ENCODE measurements around the gene MGMT. TPM values are rescaled to one million over a fixed set of nuclear protein-coding genes. Genes with fewer than 3 reads are reported as not detected.

Gene MGMT
- total RNA-seq, 1 donor from 2014 or later = 29.7 TPM

- H3K4me3 ChIP-seq (ENCODE audit: low read length in 3 of 3) = no peak overlapping the region
- H3K27ac ChIP-seq (ENCODE audit: low read depth, low read length) = no peak overlapping the region
- no peaks in the 10 kb centered on the region for H3K9me3 ChIP-seq (ENCODE audit: control insufficient read depth in 3 of 3, low read length in 3 of 3)
- H3K4me1 ChIP-seq (ENCODE audit: control insufficient read depth in 3 of 3, insufficient read depth in 3 of 3, low read length in 3 of 3) = peaks cover 9 to 19% (median 15%) of the 10 kb centered on the region in 3 donors
- no peak overlapping the region for H3K9ac ChIP-seq (ENCODE audit: low read depth in 1 of 3, low read length in 3 of 3)
- H3K27me3 ChIP-seq (ENCODE audit: control insufficient read depth in 3 of 3, insufficient read depth in 3 of 3, low read length in 3 of 3) = no peaks in the 10 kb centered on the region
- peaks cover 0 to 5% (median 4%) of the 10 kb centered on the region in 3 donors for H3K36me3 ChIP-seq (ENCODE audit: control insufficient read depth in 3 of 3, insufficient read depth in 3 of 3, low read length in 3 of 3)
These were observed 3.2 kb downstream of the MGMT start for GRCh38 chr10:129470103-129470851.

- H3K9ac ChIP-seq (ENCODE audit: low read depth in 1 of 3, low read length in 3 of 3) = no peak overlapping the region
These were observed 4.6 kb downstream of the MGMT start for GRCh38 chr10:129471447-129472175.

DNA sequence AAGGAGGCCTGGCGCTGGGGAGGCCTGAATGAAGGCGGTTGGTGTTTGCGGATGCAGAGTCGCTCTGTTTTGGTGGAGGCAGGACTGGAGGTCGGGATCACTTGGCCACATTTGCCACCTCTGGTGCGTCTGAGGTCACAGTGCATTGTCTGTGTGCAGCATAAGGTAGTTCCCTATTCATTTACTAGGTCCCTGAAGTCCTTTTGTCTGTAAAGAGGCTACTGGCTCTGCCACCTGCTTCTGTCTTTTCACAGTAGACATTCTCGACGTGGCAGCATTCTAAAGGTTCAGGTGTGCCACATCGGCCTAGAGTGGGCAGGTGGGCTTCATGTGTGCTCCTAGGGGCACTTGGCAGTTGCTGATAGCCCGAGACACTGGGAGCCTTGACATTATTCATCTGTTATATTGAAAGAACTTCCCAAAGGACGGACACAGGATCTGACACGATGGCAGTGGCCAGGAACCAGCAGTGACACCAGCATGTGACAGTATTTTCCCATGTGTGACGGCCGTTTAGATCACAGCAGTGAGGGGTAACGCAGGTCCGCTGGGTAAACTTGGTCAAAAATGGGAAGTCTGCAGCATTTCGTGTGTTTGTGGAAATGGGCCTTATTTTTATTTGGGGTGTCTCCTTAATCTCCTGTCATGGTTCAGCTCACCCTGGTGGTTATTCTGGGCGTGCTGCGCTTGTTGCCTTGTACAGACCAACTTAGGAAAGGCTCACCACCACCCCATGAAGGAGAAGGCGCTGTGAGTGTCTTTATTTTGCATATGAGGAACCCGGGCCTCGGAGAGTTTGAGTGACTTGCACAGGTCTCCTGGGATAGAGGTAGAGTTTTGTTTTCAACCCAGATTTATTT is 5.9 kb downstream of the MGMT start:
- Histone ChIP-seq H3K9ac (ENCODE audit: low read depth in 1 of 3, low read length in 3 of 3) (no peak overlapping the region), H3K9me3 (ENCODE audit: control insufficient read depth in 3 of 3, low read length in 3 of 3) (no peaks in the 10 kb centered on the region), H3K4me1 (ENCODE audit: control insufficient read depth in 3 of 3, insufficient read depth in 3 of 3, low read length in 3 of 3) (peaks cover under 1 to 2% (median 2%) of the 10 kb centered on the region in 3 donors), H3K4me3 (ENCODE audit: low read length in 3 of 3) (no peak overlapping the region), H3K27ac (ENCODE audit: low read depth, low read length) (no peak overlapping the region), H3K36me3 (ENCODE audit: control insufficient read depth in 3 of 3, insufficient read depth in 3 of 3, low read length in 3 of 3) (peaks cover 0 to 7% (median 4%) of the 10 kb centered on the region in 3 donors), H3K27me3 (ENCODE audit: control insufficient read depth in 3 of 3, insufficient read depth in 3 of 3, low read length in 3 of 3) (no peaks in the 10 kb centered on the region)

More at GRCh38 chr10:129471447-129472175, 4.6 kb downstream of the MGMT start:
- H3K27me3 ChIP-seq (ENCODE audit: control insufficient read depth in 3 of 3, insufficient read depth in 3 of 3, low read length in 3 of 3) = no peaks in the 10 kb centered on the region
- no peak overlapping the region for H3K27ac ChIP-seq (ENCODE audit: low read depth, low read length)
- peaks cover 4 to 11% (median 10%) of the 10 kb centered on the region in 3 donors for H3K4me1 ChIP-seq (ENCODE audit: control insufficient read depth in 3 of 3, insufficient read depth in 3 of 3, low read length in 3 of 3)
- H3K4me3 ChIP-seq (ENCODE audit: low read length in 3 of 3) = no peak overlapping the region
- peaks cover 0 to 7% (median 4%) of the 10 kb centered on the region in 3 donors for H3K36me3 ChIP-seq (ENCODE audit: control insufficient read depth in 3 of 3, insufficient read depth in 3 of 3, low read length in 3 of 3)
- no peaks in the 10 kb centered on the region for H3K9me3 ChIP-seq (ENCODE audit: control insufficient read depth in 3 of 3, low read length in 3 of 3)

DNA sequence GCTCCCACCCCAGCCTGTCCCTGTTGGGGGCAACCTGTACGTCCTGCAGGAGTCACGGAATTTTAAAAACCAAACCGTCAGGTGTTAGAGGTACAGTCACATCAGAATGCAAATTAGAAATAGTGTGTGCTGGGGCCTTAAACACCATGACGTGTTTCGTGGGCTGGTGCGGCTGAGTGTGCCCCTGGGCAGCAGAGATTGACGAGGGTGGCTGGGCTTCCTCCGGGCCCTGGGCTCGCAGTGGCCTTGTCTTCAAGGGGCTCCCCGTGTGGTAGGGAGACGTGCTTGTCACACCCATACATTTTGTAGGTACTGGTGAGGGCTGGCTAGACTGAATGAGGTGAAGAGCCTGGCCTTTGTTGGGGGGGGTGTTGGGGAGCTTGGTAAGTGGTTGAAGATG is 7.6 kb downstream of the MGMT start:
- Histone ChIP-seq H3K27me3 (ENCODE audit: control insufficient read depth in 3 of 3, insufficient read depth in 3 of 3, low read length in 3 of 3) (no peaks in the 10 kb centered on the region), H3K4me3 (ENCODE audit: low read length in 3 of 3) (no peak overlapping the region), H3K9me3 (ENCODE audit: control insufficient read depth in 3 of 3, low read length in 3 of 3) (no peaks in the 10 kb centered on the region), H3K4me1 (ENCODE audit: control insufficient read depth in 3 of 3, insufficient read depth in 3 of 3, low read length in 3 of 3) (no peaks in the 10 kb centered on the region), H3K36me3 (ENCODE audit: control insufficient read depth in 3 of 3, insufficient read depth in 3 of 3, low read length in 3 of 3) (peaks cover 0 to 7% (median 4%) of the 10 kb centered on the region in 3 donors), H3K27ac (ENCODE audit: low read depth, low read length) (no peak overlapping the region), H3K9ac (ENCODE audit: low read depth in 1 of 3, low read length in 3 of 3) (no peak overlapping the region)

- peaks cover 0 to 7% (median 3%) of the 10 kb centered on the region in 3 donors for H3K36me3 ChIP-seq (ENCODE audit: control insufficient read depth in 3 of 3, insufficient read depth in 3 of 3, low read length in 3 of 3)
- H3K9me3 ChIP-seq (ENCODE audit: control insufficient read depth in 3 of 3, low read length in 3 of 3) = peaks cover 0 to 3% (median 0%) of the 10 kb centered on the region in 3 donors
- no peak overlapping the region for H3K27ac ChIP-seq (ENCODE audit: low read depth, low read length)
- no peaks in the 10 kb centered on the region for H3K4me1 ChIP-seq (ENCODE audit: control insufficient read depth in 3 of 3, insufficient read depth in 3 of 3, low read length in 3 of 3)
- no peak overlapping the region for H3K4me3 ChIP-seq (ENCODE audit: low read length in 3 of 3)
- no peaks in the 10 kb centered on the region for H3K27me3 ChIP-seq (ENCODE audit: control insufficient read depth in 3 of 3, insufficient read depth in 3 of 3, low read length in 3 of 3)
- H3K9ac ChIP-seq (ENCODE audit: low read depth in 1 of 3, low read length in 3 of 3) = no peak overlapping the region
These were observed 9.4 kb downstream of the MGMT start for GRCh38 chr10:129476431-129476830.

DNA sequence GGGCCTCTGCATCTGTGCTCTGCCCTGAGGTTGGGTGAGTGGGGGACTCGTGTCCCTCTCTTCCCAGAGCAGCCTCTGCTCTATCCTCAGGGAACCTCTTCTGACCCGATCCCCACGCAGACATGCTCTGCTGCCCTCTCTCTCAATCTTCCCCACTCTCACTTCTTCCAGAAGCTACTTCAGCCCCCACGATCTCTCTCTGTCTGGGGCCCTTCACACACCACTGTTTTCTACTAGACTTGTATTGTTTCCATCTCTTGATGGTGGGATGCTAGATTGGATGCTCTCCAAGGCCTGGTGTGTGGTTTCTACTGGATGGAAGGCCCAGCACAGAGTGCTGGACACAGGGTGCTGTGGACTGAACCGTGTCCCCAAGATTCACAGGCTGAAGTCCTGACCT is 10.0 kb downstream of the MGMT start:
- Histone ChIP-seq H3K9me3 (ENCODE audit: control insufficient read depth in 3 of 3, low read length in 3 of 3) (peaks cover 0 to 3% (median 0%) of the 10 kb centered on the region in 3 donors), H3K27me3 (ENCODE audit: control insufficient read depth in 3 of 3, insufficient read depth in 3 of 3, low read length in 3 of 3) (no peaks in the 10 kb centered on the region), H3K4me3 (ENCODE audit: low read length in 3 of 3) (no peak overlapping the region), H3K4me1 (ENCODE audit: control insufficient read depth in 3 of 3, insufficient read depth in 3 of 3, low read length in 3 of 3) (no peaks in the 10 kb centered on the region), H3K9ac (ENCODE audit: low read depth in 1 of 3, low read length in 3 of 3) (no peak overlapping the region), H3K36me3 (ENCODE audit: control insufficient read depth in 3 of 3, insufficient read depth in 3 of 3, low read length in 3 of 3) (peaks cover 0 to 7% (median 0%) of the 10 kb centered on the region in 3 donors), H3K27ac (ENCODE audit: low read depth, low read length) (no peak overlapping the region)

GRCh38 chr10:129481641-129482040 is 14.6 kb downstream of the MGMT start:
- Histone ChIP-seq H3K4me3 (ENCODE audit: low read length in 3 of 3) (no peak overlapping the region), H3K4me1 (ENCODE audit: control insufficient read depth in 3 of 3, insufficient read depth in 3 of 3, low read length in 3 of 3) (no peaks in the 10 kb centered on the region), H3K36me3 (ENCODE audit: control insufficient read depth in 3 of 3, insufficient read depth in 3 of 3, low read length in 3 of 3) (no peaks in the 10 kb centered on the region), H3K27me3 (ENCODE audit: control insufficient read depth in 3 of 3, insufficient read depth in 3 of 3, low read length in 3 of 3) (no peaks in the 10 kb centered on the region), H3K9ac (ENCODE audit: low read depth in 1 of 3, low read length in 3 of 3) (no peak overlapping the region), H3K27ac (ENCODE audit: low read depth, low read length) (no peak overlapping the region), H3K9me3 (ENCODE audit: control insufficient read depth in 3 of 3, low read length in 3 of 3) (peaks cover 8 to 10% (median 9%) of the 10 kb centered on the region in 3 donors)

DNA sequence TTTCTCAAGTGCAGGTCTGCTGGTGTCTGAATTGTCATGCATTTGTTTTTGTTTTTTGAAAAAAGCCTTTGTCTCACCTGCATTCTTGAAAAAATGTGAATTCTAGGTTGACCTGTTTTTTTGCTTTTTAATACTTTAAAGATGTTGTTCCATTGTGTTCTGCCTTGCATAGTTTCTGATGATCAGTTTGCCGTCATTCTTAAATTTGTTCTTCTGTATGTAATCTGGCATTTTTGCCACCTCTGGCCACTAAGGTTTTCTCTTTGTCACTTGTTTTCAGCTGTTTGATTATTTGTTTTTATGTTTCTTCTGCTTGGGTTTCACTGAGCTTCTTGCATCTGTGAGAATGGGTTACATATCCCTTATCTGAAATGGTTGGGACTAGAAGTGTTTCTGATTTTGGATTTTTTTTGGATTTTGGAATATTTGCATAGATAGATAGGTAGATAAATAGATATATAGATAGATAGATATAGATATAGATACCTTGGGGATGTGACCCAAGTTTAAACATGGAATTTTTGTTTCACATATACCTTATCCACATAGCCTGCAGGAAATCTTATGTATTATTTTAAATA is 16.5 kb downstream of the MGMT start:
- H3K9me3 ChIP-seq (ENCODE audit: control insufficient read depth in 3 of 3, low read length in 3 of 3) = peaks cover 8 to 10% (median 9%) of the 10 kb centered on the region in 3 donors
- no peaks in the 10 kb centered on the region for H3K36me3 ChIP-seq (ENCODE audit: control insufficient read depth in 3 of 3, insufficient read depth in 3 of 3, low read length in 3 of 3)
- no peak overlapping the region for H3K27ac ChIP-seq (ENCODE audit: low read depth, low read length)
- H3K4me1 ChIP-seq (ENCODE audit: control insufficient read depth in 3 of 3, insufficient read depth in 3 of 3, low read length in 3 of 3) = no peaks in the 10 kb centered on the region
- no peak overlapping the region for H3K9ac ChIP-seq (ENCODE audit: low read depth in 1 of 3, low read length in 3 of 3)
- no peaks in the 10 kb centered on the region for H3K27me3 ChIP-seq (ENCODE audit: control insufficient read depth in 3 of 3, insufficient read depth in 3 of 3, low read length in 3 of 3)
- no peak overlapping the region for H3K4me3 ChIP-seq (ENCODE audit: low read length in 3 of 3)

- Histone ChIP-seq H3K27me3 (ENCODE audit: control insufficient read depth in 3 of 3, insufficient read depth in 3 of 3, low read length in 3 of 3) (no peaks in the 10 kb centered on the region), H3K27ac (ENCODE audit: low read depth, low read length) (no peak overlapping the region), H3K9ac (ENCODE audit: low read depth in 1 of 3, low read length in 3 of 3) (no peak overlapping the region), H3K4me1 (ENCODE audit: control insufficient read depth in 3 of 3, insufficient read depth in 3 of 3, low read length in 3 of 3) (no peaks in the 10 kb centered on the region), H3K9me3 (ENCODE audit: control insufficient read depth in 3 of 3, low read length in 3 of 3) (peaks cover 8 to 14% (median 14%) of the 10 kb centered on the region in 3 donors), H3K36me3 (ENCODE audit: control insufficient read depth in 3 of 3, insufficient read depth in 3 of 3, low read length in 3 of 3) (no peaks in the 10 kb centered on the region), H3K4me3 (ENCODE audit: low read length in 3 of 3) (no peak overlapping the region)
These were observed 19.8 kb downstream of the MGMT start for GRCh38 chr10:129486805-129487204.

All from skeletal muscle tissue (tissue), 4 donors.